Activated naive CD8-positive, alpha-beta T cell (primary cell): ENCODE results near the gene TUBGCP3.

Experiments used
- H3K27ac Mint-ChIP-seq: one replicate; pipeline ENCODE4 v1.8.0; 2021; ENCODE audit warnings: mixed read lengths
- H3K27me3 Mint-ChIP-seq: one replicate; pipeline ENCODE4 v1.8.0; 2021; ENCODE audit warnings: mixed read lengths
- H3K36me3 Mint-ChIP-seq: one replicate; pipeline ENCODE4 v1.8.0; 2021; ENCODE audit warnings: mixed read lengths
- H3K4me1 Mint-ChIP-seq: one replicate; pipeline ENCODE4 v1.8.0; 2021; ENCODE audit warnings: low read depth, mixed read lengths
- H3K4me3 Mint-ChIP-seq: one replicate; pipeline ENCODE4 v1.8.0; 2021; ENCODE audit warnings: mild to moderate bottlenecking, mixed read lengths
- H3K9me3 Mint-ChIP-seq: one replicate; pipeline ENCODE4 v1.8.0; 2021; ENCODE audit warnings: low read depth, mixed read lengths

TUBGCP3 gene

GRCh38 chr13:112624040-112624439 lies 36.1 kb upstream of the TUBGCP3 start:
- Mint-ChIP-seq H3K4me1 (no peaks in the 10 kb centered on the region), H3K36me3 (no peaks in the 10 kb centered on the region), H3K27ac (no peak overlapping the region), H3K4me3 (no peak overlapping the region), H3K27me3 (peaks cover 8% of the 10 kb centered on the region), H3K9me3 (no peaks in the 10 kb centered on the region)

GRCh38 chr13:112623051-112623711 lies 35.2 kb upstream of the TUBGCP3 start:
- H3K9me3 Mint-ChIP-seq, result no peaks in the 10 kb centered on the region
- H3K27ac Mint-ChIP-seq, result no peak overlapping the region
- no peak overlapping the region for H3K4me3 Mint-ChIP-seq
- no peaks in the 10 kb centered on the region for H3K4me1 Mint-ChIP-seq
- H3K27me3 Mint-ChIP-seq, result peaks cover 7% of the 10 kb centered on the region
- H3K36me3 Mint-ChIP-seq, result no peaks in the 10 kb centered on the region

GRCh38 chr13:112622375-112622774 lies 34.4 kb upstream of the TUBGCP3 start:
- H3K27ac Mint-ChIP-seq, result no peak overlapping the region
- peaks cover 6% of the 10 kb centered on the region for H3K27me3 Mint-ChIP-seq
- H3K36me3 Mint-ChIP-seq, result no peaks in the 10 kb centered on the region
- H3K4me1 Mint-ChIP-seq, result no peaks in the 10 kb centered on the region
- H3K4me3 Mint-ChIP-seq, result no peak overlapping the region
- no peaks in the 10 kb centered on the region for H3K9me3 Mint-ChIP-seq

- Mint-ChIP-seq H3K4me1 (no peaks in the 10 kb centered on the region), H3K27ac (no peak overlapping the region), H3K4me3 (no peak overlapping the region), H3K9me3 (no peaks in the 10 kb centered on the region), H3K36me3 (no peaks in the 10 kb centered on the region), H3K27me3 (peaks cover 5% of the 10 kb centered on the region)
Observed at GRCh38 chr13:112619730-112620631, 32.0 kb upstream of the TUBGCP3 start.

- Mint-ChIP-seq H3K9me3 (no peaks in the 10 kb centered on the region), H3K36me3 (no peaks in the 10 kb centered on the region), H3K27me3 (peaks cover 3% of the 10 kb centered on the region)
Observed at GRCh38 chr13:112618501-112618900, 30.5 kb upstream of the TUBGCP3 start.

GRCh38 chr13:112617754-112618375 lies 29.9 kb upstream of the TUBGCP3 start:
- H3K4me1 Mint-ChIP-seq, result no peaks in the 10 kb centered on the region
- no peaks in the 10 kb centered on the region for H3K9me3 Mint-ChIP-seq
- H3K27me3 Mint-ChIP-seq, result peaks cover 3% of the 10 kb centered on the region
- no peak overlapping the region for H3K4me3 Mint-ChIP-seq
- no peaks in the 10 kb centered on the region for H3K36me3 Mint-ChIP-seq
- H3K27ac Mint-ChIP-seq, result no peak overlapping the region

More at GRCh38 chr13:112618501-112618900, 30.5 kb upstream of the TUBGCP3 start:
- H3K4me3 Mint-ChIP-seq, result no peak overlapping the region
- H3K27ac Mint-ChIP-seq, result no peak overlapping the region
- H3K4me1 Mint-ChIP-seq, result no peaks in the 10 kb centered on the region

- no peaks in the 10 kb centered on the region for H3K9me3 Mint-ChIP-seq
- no peak overlapping the region for H3K27ac Mint-ChIP-seq
- H3K4me3 Mint-ChIP-seq, result no peak overlapping the region
- H3K36me3 Mint-ChIP-seq, result no peaks in the 10 kb centered on the region
- no peaks in the 10 kb centered on the region for H3K4me1 Mint-ChIP-seq
- H3K27me3 Mint-ChIP-seq, result peaks cover 2% of the 10 kb centered on the region
Observed at GRCh38 chr13:112616586-112617362, 28.8 kb upstream of the TUBGCP3 start.

- Mint-ChIP-seq H3K9me3 (no peaks in the 10 kb centered on the region), H3K36me3 (no peaks in the 10 kb centered on the region), H3K27me3 (peaks cover 2% of the 10 kb centered on the region), H3K4me1 (no peaks in the 10 kb centered on the region), H3K27ac (no peak overlapping the region), H3K4me3 (no peak overlapping the region)
Observed at GRCh38 chr13:112615391-112615790, 27.4 kb upstream of the TUBGCP3 start.

- Mint-ChIP-seq H3K27ac (no peak overlapping the region), H3K4me3 (no peak overlapping the region), H3K27me3 (peaks cover 3% of the 10 kb centered on the region)
Observed at GRCh38 chr13:112614835-112615234, 26.9 kb upstream of the TUBGCP3 start.

GRCh38 chr13:112608212-112608611 lies 20.3 kb upstream of the TUBGCP3 start:
- Mint-ChIP-seq H3K4me3 (no peak overlapping the region), H3K9me3 (no peaks in the 10 kb centered on the region), H3K36me3 (no peaks in the 10 kb centered on the region), H3K4me1 (peaks cover 9% of the 10 kb centered on the region), H3K27me3 (peaks cover 13% of the 10 kb centered on the region), H3K27ac (no peak overlapping the region)

More at GRCh38 chr13:112614835-112615234, 26.9 kb upstream of the TUBGCP3 start:
- H3K9me3 Mint-ChIP-seq, result no peaks in the 10 kb centered on the region
- no peaks in the 10 kb centered on the region for H3K36me3 Mint-ChIP-seq
- no peaks in the 10 kb centered on the region for H3K4me1 Mint-ChIP-seq

- no peaks in the 10 kb centered on the region for H3K36me3 Mint-ChIP-seq
- H3K9me3 Mint-ChIP-seq, result no peaks in the 10 kb centered on the region
- H3K27me3 Mint-ChIP-seq, result peaks cover 13% of the 10 kb centered on the region
- peaks cover 9% of the 10 kb centered on the region for H3K4me1 Mint-ChIP-seq
- peak overlapping the region; percentile 88 for H3K4me3 Mint-ChIP-seq
- no peak overlapping the region for H3K27ac Mint-ChIP-seq
Observed at GRCh38 chr13:112606109-112607001, 18.4 kb upstream of the TUBGCP3 start.

GRCh38 chr13:112605531-112605990 lies 17.6 kb upstream of the TUBGCP3 start:
- Mint-ChIP-seq H3K27ac (no peak overlapping the region), H3K4me1 (peaks cover 9% of the 10 kb centered on the region), H3K36me3 (no peaks in the 10 kb centered on the region), H3K9me3 (no peaks in the 10 kb centered on the region), H3K27me3 (peaks cover 13% of the 10 kb centered on the region), H3K4me3 (peak overlapping the region; percentile 88)

- H3K4me1 Mint-ChIP-seq, result peaks cover 9% of the 10 kb centered on the region
- no peaks in the 10 kb centered on the region for H3K36me3 Mint-ChIP-seq
- peaks cover 16% of the 10 kb centered on the region for H3K27me3 Mint-ChIP-seq
- no peak overlapping the region for H3K27ac Mint-ChIP-seq
- H3K4me3 Mint-ChIP-seq, result no peak overlapping the region
- H3K9me3 Mint-ChIP-seq, result no peaks in the 10 kb centered on the region
Observed at GRCh38 chr13:112603641-112604225, 15.8 kb upstream of the TUBGCP3 start.
